ENCODE measurements around the gene B2M.
"Not testable (repeated sequence)": the region's sequence is repeated elsewhere in the genome, so short reads cannot be mapped to it uniquely, and the experiment has no call there.

Gene B2M

GRCh38 chr15:44718180-44718926 is 7.0 kb downstream of the B2M start:
- TF ChIP-seq POLR2A (IDR thresholded peaks at IDR 0.05; ENCODE audit: low read depth, low read length) = no peak
- FAIRE-seq = no peak
- no peak for DNase-seq (ENCODE audit: insufficient read length)

- FAIRE-seq (no peak), DNase-seq (ENCODE audit: insufficient read length) (no peak)
- TF ChIP-seq TAF1 (IDR thresholded peaks at IDR 0.05; ENCODE audit: borderline replicate concordance, low read depth, low read length) = no peak
- no peak for TF ChIP-seq POLR2AphosphoS5 (IDR thresholded peaks at IDR 0.05; ENCODE audit: low read depth, low read length)
- TF ChIP-seq POLR2A (IDR thresholded peaks at IDR 0.05; ENCODE audit: low read depth, low read length) = no peak
Measured at GRCh38 chr15:44718927-44719292, 7.6 kb downstream of the B2M start.

GRCh38 chr15:44719293-44719999 is 8.1 kb downstream of the B2M start:
- no peak for TF ChIP-seq TAF1 (IDR thresholded peaks at IDR 0.05; ENCODE audit: borderline replicate concordance, low read depth, low read length)
- TF ChIP-seq POLR2A (IDR thresholded peaks at IDR 0.05; ENCODE audit: low read depth, low read length) = peak; percentile 98
- TF ChIP-seq POLR2AphosphoS5 (IDR thresholded peaks at IDR 0.05; ENCODE audit: low read depth, low read length) = peak; percentile 99
- DNase-seq (ENCODE audit: insufficient read length) = no peak
- FAIRE-seq = peak; percentile 87

- not testable (repeated sequence) for FAIRE-seq; DNase-seq (ENCODE audit: insufficient read length)
Measured at GRCh38 chr15:44720000-44720435, 8.7 kb downstream of the B2M start.

GRCh38 chr15:44720460-44721176 is 9.3 kb downstream of the B2M start:
- FAIRE-seq (no peak), DNase-seq (ENCODE audit: insufficient read length) (no peak)
- peak; percentile 73; the same call in 1 of the 2 replicates for TF ChIP-seq POLR2A (IDR thresholded peaks at IDR 0.05; ENCODE audit: low read depth, low read length)
- no peak for TF ChIP-seq TAF1 (IDR thresholded peaks at IDR 0.05; ENCODE audit: borderline replicate concordance, low read depth, low read length)
- peak; percentile 67; the same call in 1 of the 2 replicates for TF ChIP-seq POLR2AphosphoS5 (IDR thresholded peaks at IDR 0.05; ENCODE audit: low read depth, low read length)

GRCh38 chr15:44722011-44722410 is 10.7 kb downstream of the B2M start:
- DNase-seq (ENCODE audit: insufficient read length) (no peak), FAIRE-seq (peak; percentile 66)
- TF ChIP-seq POLR2AphosphoS5 (IDR thresholded peaks at IDR 0.05; ENCODE audit: low read depth, low read length) (0 out of 2 replicates have a peak, but pooled peaks have one; percentile 27), POLR2A (IDR thresholded peaks at IDR 0.05; ENCODE audit: low read depth, low read length) (no peak)

GRCh38 chr15:44726136-44726535 is 14.8 kb downstream of the B2M start:
- FAIRE-seq (no peak), DNase-seq (ENCODE audit: insufficient read length) (no peak)
- TF ChIP-seq TAF1 (IDR thresholded peaks at IDR 0.05; ENCODE audit: borderline replicate concordance, low read depth, low read length) (no peak), POLR2AphosphoS5 (IDR thresholded peaks at IDR 0.05; ENCODE audit: low read depth, low read length) (no peak), POLR2A (IDR thresholded peaks at IDR 0.05; ENCODE audit: low read depth, low read length) (no peak)

GRCh38 chr15:44726568-44727484 is 15.5 kb downstream of the B2M start:
- DNase-seq (ENCODE audit: insufficient read length) = no peak
- peak; percentile 94 for FAIRE-seq
- peak; percentile 94 for TF ChIP-seq TAF1 (IDR thresholded peaks at IDR 0.05; ENCODE audit: borderline replicate concordance, low read depth, low read length)
- peak; percentile 99 for TF ChIP-seq POLR2AphosphoS5 (IDR thresholded peaks at IDR 0.05; ENCODE audit: low read depth, low read length)
- TF ChIP-seq POLR2A (IDR thresholded peaks at IDR 0.05; ENCODE audit: low read depth, low read length) = peak; percentile 97

GRCh38 chr15:44727485-44728231 is 16.3 kb downstream of the B2M start:
- FAIRE-seq = peak; percentile 54
- DNase-seq (ENCODE audit: insufficient read length) = no peak
- TF ChIP-seq TAF1 (IDR thresholded peaks at IDR 0.05; ENCODE audit: borderline replicate concordance, low read depth, low read length) (no peak), POLR2A (IDR thresholded peaks at IDR 0.05; ENCODE audit: low read depth, low read length) (peak; percentile 2; the same call in 1 of the 2 replicates)

- peak; percentile 75 for FAIRE-seq
- DNase-seq (ENCODE audit: insufficient read length) = not testable (repeated sequence)
Measured at GRCh38 chr15:44728232-44728575, 16.9 kb downstream of the B2M start.

All from GM12892 (cell line).